Measurements from ENCODE around the gene VPS37D. TPM values are rescaled to one million over a fixed set of nuclear protein-coding genes. Genes with fewer than 3 reads are reported as not detected.
A peak's percentile ranks its signal among the peaks of the same experiment; 100 is the strongest.

VPS37D gene
- total RNA-seq, 1 donor from 2014 or later, result 12.2 TPM

GRCh38 chr7:73721377-73721817 is 53.8 kb downstream of the VPS37D start:
- DNase-seq (ENCODE audit: low read depth), result no peak
- peak; percentile 23 for TF ChIP-seq CTCF (conservative IDR thresholded peaks at IDR 0.05; ENCODE audit: low read depth, low read length)
- H3K4me3 ChIP-seq (ENCODE audit: low read depth, low read length), result no peak overlapping the region

Other genes starting within 250 kb of the VPS37D start
- 1.8 and 4.0 TPM in 2 replicates for gene FZD9, start 234.1 kb upstream of the VPS37D start, total RNA-seq
- 47.2 and 51.9 TPM in 2 replicates for gene BAZ1B, start 145.5 kb upstream of the VPS37D start, total RNA-seq
- 53.2 and 64.2 TPM in 2 replicates for gene BCL7B, start 110.1 kb upstream of the VPS37D start, total RNA-seq
- gene TBL2, start 89.3 kb upstream of the VPS37D start, total RNA-seq, result 29.6 and 56.4 TPM in 2 replicates
- not detected in 2 replicates for gene MLXIPL, start 43.3 kb upstream of the VPS37D start, total RNA-seq
- gene DNAJC30, start 15.6 kb downstream of the VPS37D start, total RNA-seq, result 2.7 and 6.1 TPM in 2 replicates
- gene BUD23, start 15.8 kb downstream of the VPS37D start, total RNA-seq, result 65.2 and 87.1 TPM in 2 replicates
- 18.0 and 22.4 TPM in 2 replicates for gene STX1A, start 51.8 kb downstream of the VPS37D start, total RNA-seq
- gene ABHD11, start 71.0 kb downstream of the VPS37D start, total RNA-seq, result 52.1 and 53.6 TPM in 2 replicates
- gene CLDN3, start 102.4 kb downstream of the VPS37D start, total RNA-seq, result 29.7 and 85.9 TPM in 2 replicates
- gene CLDN4, start 163.2 kb downstream of the VPS37D start, total RNA-seq, result 277 and 503 TPM in 2 replicates
- 8.4 and 13.7 TPM in 2 replicates for gene METTL27, start 174.7 kb downstream of the VPS37D start, total RNA-seq
- not detected in 2 replicates for gene TMEM270, start 193.3 kb downstream of the VPS37D start, total RNA-seq